Endothelial cell of umbilical vein (primary cell): Measurements from ENCODE around the gene ITPR1.

Experiments used
- EZH2 ChIP-seq: IDR thresholded peaks from 2 replicates; pipeline ENCODE4 v1.6.1; 2012; ENCODE audit warnings: borderline replicate concordance, low read depth, mild to moderate bottlenecking, moderate library complexity, low read length, inconsistent platforms; ENCODE audit not compliant: severe bottlenecking
- JUN ChIP-seq: IDR thresholded peaks from 2 replicates; pipeline ENCODE4 v1.6.1; 2011; ENCODE audit warnings: borderline replicate concordance, low read depth; ENCODE audit not compliant: insufficient read length, insufficient read depth
- POLR2A ChIP-seq: IDR thresholded peaks from 2 replicates; pipeline ENCODE4 v1.6.1; 2012; ENCODE audit warnings: low read depth, mild to moderate bottlenecking, control low read depth, low read length
- POLR2AphosphoS5 ChIP-seq: IDR thresholded peaks from 2 replicates; pipeline ENCODE4 v1.6.1; 2012; ENCODE audit warnings: low read depth, mild to moderate bottlenecking, control low read depth, low read length, moderate library complexity; ENCODE audit not compliant: insufficient read depth
- TF ChIP-seq, protein P1 (sequence below), 2 donors: IDR thresholded peaks; 1 replicate in 1 of 2; 2 replicates in 1 of 2; pipeline ENCODE4 v1.5.1; 2011; ENCODE audit warnings: low read length in 2 of 2, mild to moderate bottlenecking in 2 of 2, moderate library complexity in 2 of 2, control low read depth in 1 of 2, inconsistent platforms in 1 of 2, low read depth in 1 of 2; ENCODE audit not compliant: insufficient read depth in 1 of 2; ENCODE audit errors: extremely low read depth in 1 of 2
- TF ChIP-seq, protein P2 (sequence below): IDR thresholded peaks from 2 replicates; pipeline ENCODE4 v1.6.1; 2011; ENCODE audit not compliant: insufficient read depth, insufficient read length

DNA sequence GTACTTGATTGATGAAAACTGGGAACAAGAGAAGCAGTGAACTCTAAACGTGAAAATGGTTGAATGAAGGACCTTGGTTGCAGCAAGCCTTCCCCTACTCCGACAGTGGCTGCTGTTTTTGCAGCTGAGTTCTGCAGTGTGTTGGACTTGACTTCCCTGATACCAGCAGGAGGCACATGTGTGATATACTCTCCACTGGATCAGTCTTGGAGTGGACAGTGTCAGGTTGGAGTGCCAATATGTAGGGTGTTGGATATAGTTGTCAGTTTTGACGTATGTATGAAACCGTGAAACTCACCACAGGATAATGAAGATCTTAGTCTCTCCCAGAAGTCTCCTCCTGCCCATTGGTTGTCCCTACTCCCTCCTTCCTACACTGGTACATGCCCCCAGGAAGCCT is 106.5 kb downstream of the ITPR1 start:
- TF ChIP-seq, protein P1, sequence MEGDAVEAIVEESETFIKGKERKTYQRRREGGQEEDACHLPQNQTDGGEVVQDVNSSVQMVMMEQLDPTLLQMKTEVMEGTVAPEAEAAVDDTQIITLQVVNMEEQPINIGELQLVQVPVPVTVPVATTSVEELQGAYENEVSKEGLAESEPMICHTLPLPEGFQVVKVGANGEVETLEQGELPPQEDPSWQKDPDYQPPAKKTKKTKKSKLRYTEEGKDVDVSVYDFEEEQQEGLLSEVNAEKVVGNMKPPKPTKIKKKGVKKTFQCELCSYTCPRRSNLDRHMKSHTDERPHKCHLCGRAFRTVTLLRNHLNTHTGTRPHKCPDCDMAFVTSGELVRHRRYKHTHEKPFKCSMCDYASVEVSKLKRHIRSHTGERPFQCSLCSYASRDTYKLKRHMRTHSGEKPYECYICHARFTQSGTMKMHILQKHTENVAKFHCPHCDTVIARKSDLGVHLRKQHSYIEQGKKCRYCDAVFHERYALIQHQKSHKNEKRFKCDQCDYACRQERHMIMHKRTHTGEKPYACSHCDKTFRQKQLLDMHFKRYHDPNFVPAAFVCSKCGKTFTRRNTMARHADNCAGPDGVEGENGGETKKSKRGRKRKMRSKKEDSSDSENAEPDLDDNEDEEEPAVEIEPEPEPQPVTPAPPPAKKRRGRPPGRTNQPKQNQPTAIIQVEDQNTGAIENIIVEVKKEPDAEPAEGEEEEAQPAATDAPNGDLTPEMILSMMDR (IDR thresholded peaks at IDR 0.05; ENCODE audit: extremely low read depth in 1 of 2, insufficient read depth in 1 of 2, low read depth in 1 of 2, low read length in 2 of 2), result no peak
- no peak for TF ChIP-seq EZH2
- TF ChIP-seq JUN, result no peak
- no peak for TF ChIP-seq POLR2A
- TF ChIP-seq, protein P2, sequence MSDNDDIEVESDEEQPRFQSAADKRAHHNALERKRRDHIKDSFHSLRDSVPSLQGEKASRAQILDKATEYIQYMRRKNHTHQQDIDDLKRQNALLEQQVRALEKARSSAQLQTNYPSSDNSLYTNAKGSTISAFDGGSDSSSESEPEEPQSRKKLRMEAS, result no peak
- TF ChIP-seq POLR2AphosphoS5, result no peak
